Measurements from ENCODE around the gene ENTHD1.

The ENTHD1 gene

GRCh38 chr22:39707351-39707750 is 186.2 kb downstream of the ENTHD1 start:
- no peak for TF ChIP-seq CTCF (IDR thresholded peaks at IDR 0.05; ENCODE audit: control insufficient read depth, extremely low read depth, insufficient read depth)
- DNase-seq (ENCODE audit: low read depth) = no peak
- H3K4me3 ChIP-seq (ENCODE audit: low read depth, low read length) = no peak overlapping the region

- DNase-seq (ENCODE audit: low read depth) = no peak
- no peak for TF ChIP-seq CTCF (IDR thresholded peaks at IDR 0.05; ENCODE audit: control insufficient read depth, extremely low read depth, insufficient read depth)
- H3K4me3 ChIP-seq (ENCODE audit: low read depth, low read length) = no peak overlapping the region
These were observed 187.0 kb downstream of the ENTHD1 start for GRCh38 chr22:39706376-39707140.

GRCh38 chr22:39705386-39705785 is 188.2 kb downstream of the ENTHD1 start:
- TF ChIP-seq CTCF (IDR thresholded peaks at IDR 0.05; ENCODE audit: control insufficient read depth, extremely low read depth, insufficient read depth) = no peak
- DNase-seq (ENCODE audit: low read depth) = no peak
- no peak overlapping the region for H3K4me3 ChIP-seq (ENCODE audit: low read depth, low read length)

- no peak for TF ChIP-seq CTCF (IDR thresholded peaks at IDR 0.05; ENCODE audit: control insufficient read depth, extremely low read depth, insufficient read depth)
- no peak for DNase-seq (ENCODE audit: low read depth)
- H3K4me3 ChIP-seq (ENCODE audit: low read depth, low read length) = no peak overlapping the region
These were observed 189.5 kb downstream of the ENTHD1 start for GRCh38 chr22:39703928-39704639.

GRCh38 chr22:39703091-39703490 is 190.5 kb downstream of the ENTHD1 start:
- DNase-seq (ENCODE audit: low read depth) = no peak

GRCh38 chr22:39700565-39700964 is 193.0 kb downstream of the ENTHD1 start:
- no peak for TF ChIP-seq CTCF (IDR thresholded peaks at IDR 0.05; ENCODE audit: control insufficient read depth, extremely low read depth, insufficient read depth)
- no peak for DNase-seq (ENCODE audit: low read depth)
- H3K4me3 ChIP-seq (ENCODE audit: low read depth, low read length) = no peak overlapping the region

More at GRCh38 chr22:39703091-39703490, 190.5 kb downstream of the ENTHD1 start:
- no peak overlapping the region for H3K4me3 ChIP-seq (ENCODE audit: low read depth, low read length)
- no peak for TF ChIP-seq CTCF (IDR thresholded peaks at IDR 0.05; ENCODE audit: control insufficient read depth, extremely low read depth, insufficient read depth)
